ENCODE data around the gene LHFPL2.

DNA sequence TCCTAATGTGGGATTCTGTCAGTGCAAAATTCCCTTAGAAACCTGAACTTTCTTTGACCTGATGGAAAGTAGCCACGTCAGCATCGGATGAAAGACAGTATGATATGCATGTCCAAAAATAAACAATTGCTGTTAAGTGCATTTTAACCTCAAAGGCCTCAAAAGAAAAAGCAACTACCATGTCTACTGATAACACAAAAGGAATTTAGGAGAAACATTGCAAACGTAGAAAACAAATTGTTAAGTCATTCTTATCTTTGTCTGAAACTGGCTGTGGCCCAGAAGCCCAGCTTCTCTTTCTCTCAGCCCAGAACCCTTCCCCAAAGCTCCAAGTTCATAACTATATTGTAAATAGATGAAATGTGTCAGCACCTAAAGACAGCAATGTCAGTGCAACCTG is 11.1 kb upstream of the LHFPL2 start:
- TF ChIP-seq, protein P1, sequence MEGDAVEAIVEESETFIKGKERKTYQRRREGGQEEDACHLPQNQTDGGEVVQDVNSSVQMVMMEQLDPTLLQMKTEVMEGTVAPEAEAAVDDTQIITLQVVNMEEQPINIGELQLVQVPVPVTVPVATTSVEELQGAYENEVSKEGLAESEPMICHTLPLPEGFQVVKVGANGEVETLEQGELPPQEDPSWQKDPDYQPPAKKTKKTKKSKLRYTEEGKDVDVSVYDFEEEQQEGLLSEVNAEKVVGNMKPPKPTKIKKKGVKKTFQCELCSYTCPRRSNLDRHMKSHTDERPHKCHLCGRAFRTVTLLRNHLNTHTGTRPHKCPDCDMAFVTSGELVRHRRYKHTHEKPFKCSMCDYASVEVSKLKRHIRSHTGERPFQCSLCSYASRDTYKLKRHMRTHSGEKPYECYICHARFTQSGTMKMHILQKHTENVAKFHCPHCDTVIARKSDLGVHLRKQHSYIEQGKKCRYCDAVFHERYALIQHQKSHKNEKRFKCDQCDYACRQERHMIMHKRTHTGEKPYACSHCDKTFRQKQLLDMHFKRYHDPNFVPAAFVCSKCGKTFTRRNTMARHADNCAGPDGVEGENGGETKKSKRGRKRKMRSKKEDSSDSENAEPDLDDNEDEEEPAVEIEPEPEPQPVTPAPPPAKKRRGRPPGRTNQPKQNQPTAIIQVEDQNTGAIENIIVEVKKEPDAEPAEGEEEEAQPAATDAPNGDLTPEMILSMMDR (IDR thresholded peaks at IDR 0.05): no peak
- TF ChIP-seq POLR2A (IDR thresholded peaks at IDR 0.05): no peak
- no peak for TF ChIP-seq EP300 (IDR thresholded peaks at IDR 0.05)
